SK-N-SH (cell line): Measurements from ENCODE around the gene TTLL12. TPM values are rescaled to one million over a fixed set of nuclear protein-coding genes. Genes with fewer than 3 reads are reported as not detected.

ENCODE experiments used
- CTCF ChIA-PET: fragments of 300-600, 350-600 bp; formaldehyde crosslinking; extraction: SDS; loops from one replicate; lab custom pipeline; 2021; lab: Yijun Ruan, JAX
- POLR2A ChIA-PET: fragments of 350-600 bp; sonication (Branson Sonifier 250); formaldehyde crosslinking; extraction: SDS; loops from one replicate; lab custom pipeline; 2020; ENCODE audit warnings: antibody characterized with exemption, inconsistent platforms; lab: Yijun Ruan, JAX
- DNase-seq: peaks from one replicate; pipeline ENCODE4 v3.0.0; 2012
- H2AFZ ChIP-seq: fragments of 200-600 bp; sonication (generic); 2 replicates; pipeline ENCODE4 v1.8.1; 2016; ENCODE audit warnings: antibody characterized with exemption, mild to moderate bottlenecking, low read depth
- H3F3A ChIP-seq: fragments of 200-600 bp; sonication (generic); replicated peaks from 2 replicates; pipeline ENCODE3; 2016; ENCODE audit warnings: antibody characterized with exemption, mild to moderate bottlenecking; ENCODE audit not compliant: insufficient read depth
- H3K27ac ChIP-seq, 2 experiments: fragments of 200-500 bp in 1 of 2; fragments of 200-600 bp in 1 of 2; sonication (Bioruptor generic) in 1 of 2; sonication (generic), shearing (Covaris generic) in 1 of 2; 2 replicates each; pipeline versions ENCODE4 v1.5.1 to v1.6.1; 2014 to 2016; ENCODE audit warnings: low read depth in 2 of 2, inconsistent platforms in 1 of 2, low read length in 1 of 2, mild to moderate bottlenecking in 1 of 2, mixed read lengths in 1 of 2
- H3K27me3 ChIP-seq: fragments of 200-600 bp; sonication (generic), shearing (Covaris generic); 2 replicates; pipeline ENCODE4 v1.6.1; 2016; ENCODE audit warnings: mixed run types; ENCODE audit not compliant: insufficient read depth
- H3K36me3 ChIP-seq, 2 experiments: fragments of 200-500 bp in 1 of 2; fragments of 200-600 bp in 1 of 2; sonication (Bioruptor generic) in 1 of 2; sonication (generic) in 1 of 2; replicated peaks in 1 of 2; 2 replicates each; pipeline versions ENCODE3 to v1.5.1; 2014 to 2016; ENCODE audit warnings: low read length in 1 of 2, mild to moderate bottlenecking in 1 of 2; ENCODE audit not compliant: insufficient read depth in 2 of 2, control insufficient read depth in 1 of 2
- H3K4me1 ChIP-seq, 2 experiments: fragments of 200-500 bp in 1 of 2; fragments of 200-600 bp in 1 of 2; sonication (Bioruptor generic) in 1 of 2; sonication (generic), shearing (Covaris generic) in 1 of 2; 2 replicates each; pipeline versions ENCODE4 v1.5.1 to v1.6.1; 2014 to 2016; ENCODE audit warnings: low read depth in 1 of 2, low read length in 1 of 2, mixed run types in 1 of 2; ENCODE audit not compliant: insufficient read depth in 2 of 2, control insufficient read depth in 1 of 2
- H3K4me2 ChIP-seq: fragments of 200-600 bp; sonication (generic), shearing (Covaris generic); 2 replicates; pipeline ENCODE4 v1.6.1; 2017; ENCODE audit warnings: mixed run types
- H3K4me3 ChIP-seq, 2 experiments: fragments of 200-500 bp in 1 of 2; fragments of 200-600 bp in 1 of 2; sonication (Bioruptor generic) in 1 of 2; sonication (generic), shearing (Covaris generic) in 1 of 2; 2 replicates each; pipeline versions ENCODE4 v1.5.1 to v1.8.1; 2014 to 2016; ENCODE audit warnings: low read depth in 2 of 2, inconsistent platforms in 1 of 2, low read length in 1 of 2, mild to moderate bottlenecking in 1 of 2, mixed read lengths in 1 of 2, moderate library complexity in 1 of 2
- H3K79me2 ChIP-seq: fragments of 200-600 bp; sonication (generic); 2 replicates; pipeline ENCODE4 v1.8.1; 2017; ENCODE audit warnings: mild to moderate bottlenecking; ENCODE audit not compliant: insufficient read depth
- H3K9ac ChIP-seq: fragments of 200-600 bp; sonication (generic); 2 replicates; pipeline ENCODE4 v1.6.1; 2017; ENCODE audit warnings: mixed run types
- H3K9me2 ChIP-seq: fragments of 200-600 bp; sonication (generic); 2 replicates; pipeline ENCODE4 v1.6.1; 2017; ENCODE audit warnings: mixed run types
- H3K9me3 ChIP-seq: fragments of 200-600 bp; sonication (generic); 2 replicates; pipeline ENCODE4 v1.6.1; 2017; ENCODE audit warnings: mixed run types, mild to moderate bottlenecking, moderate library complexity
- H4K20me1 ChIP-seq: fragments of 200-600 bp; sonication (generic); 2 replicates; pipeline ENCODE4 v1.6.1; 2017; ENCODE audit warnings: mild to moderate bottlenecking, mixed run types; ENCODE audit not compliant: insufficient read depth
- CHD2 ChIP-seq: fragments of 150-350 bp; IDR thresholded peaks from 2 replicates; pipeline ENCODE4 v1.6.1; 2018; ENCODE audit warnings: low read length; ENCODE audit not compliant: partially characterized antibody
- ELF1 ChIP-seq: IDR thresholded peaks from 2 replicates; pipeline ENCODE4 v1.4.0; 2012
- EP300 ChIP-seq, 2 experiments: IDR thresholded peaks; 2 replicates each; pipeline versions ENCODE4 v1.4.0 to v1.6.1; 2012; ENCODE audit warnings: borderline replicate concordance in 1 of 2, low read depth in 1 of 2, low read length in 1 of 2
- FOSL2 ChIP-seq: IDR thresholded peaks from 2 replicates; pipeline ENCODE4 v1.4.0; 2012; ENCODE audit warnings: low read depth, mild to moderate bottlenecking, moderate library complexity, borderline replicate concordance
- FOXM1 ChIP-seq: IDR thresholded peaks from 2 replicates; pipeline ENCODE4 v1.4.0; 2012; ENCODE audit warnings: low read depth, mild to moderate bottlenecking
- GABPA ChIP-seq: IDR thresholded peaks from 2 replicates; pipeline ENCODE4 v1.4.0; 2012; ENCODE audit warnings: low read depth, mild to moderate bottlenecking
- MEF2A ChIP-seq: IDR thresholded peaks from 2 replicates; pipeline ENCODE4 v1.4.0; 2012; ENCODE audit warnings: low read depth, borderline replicate concordance
- MXI1 ChIP-seq: IDR thresholded peaks from 2 replicates; pipeline ENCODE4 v1.6.1; 2012; ENCODE audit warnings: mild to moderate bottlenecking, low read depth, low read length, improper control_type of control experiment
- NRF1 ChIP-seq: IDR thresholded peaks from 2 replicates; pipeline ENCODE4 v1.6.1; 2012; ENCODE audit warnings: low read depth, mild to moderate bottlenecking, low read length
- POLR2AphosphoS5 ChIP-seq: IDR thresholded peaks from 2 replicates; pipeline ENCODE4 v1.6.1; 2012; ENCODE audit warnings: low read depth, low read length
- RAD21 ChIP-seq: IDR thresholded peaks from 2 replicates; pipeline ENCODE4 v1.6.1; 2012; ENCODE audit warnings: mild to moderate bottlenecking, low read length
- RCOR1 ChIP-seq: fragments of 150-350 bp; IDR thresholded peaks from 2 replicates; pipeline ENCODE4 v1.6.1; 2017; ENCODE audit warnings: antibody characterized with exemption, low read length
- RXRA ChIP-seq: IDR thresholded peaks from 2 replicates; pipeline ENCODE4 v1.4.0; 2012; ENCODE audit warnings: low read depth, mild to moderate bottlenecking, borderline replicate concordance
- TAF1 ChIP-seq: IDR thresholded peaks from 2 replicates; pipeline ENCODE4 v1.6.1; 2012; ENCODE audit warnings: low read depth, mild to moderate bottlenecking, low read length, moderate library complexity, borderline replicate concordance
- TEAD4 ChIP-seq: IDR thresholded peaks from 2 replicates; pipeline ENCODE4 v1.4.0; 2012; ENCODE audit warnings: mild to moderate bottlenecking, borderline replicate concordance; ENCODE audit not compliant: insufficient read depth
- YY1 ChIP-seq: IDR thresholded peaks from 2 replicates; pipeline ENCODE4 v1.4.0; 2012; ENCODE audit warnings: low read depth, mild to moderate bottlenecking
- WGBS: methylation state at CpG from one replicate; pipeline ENCODE4 v1.1.6; 2017; ENCODE audit warnings: low lambda C conversion rate; 5-methylcytosine and 5-hydroxymethylcytosine counted together
- polyA plus RNA-seq, 3 experiments: library from polyadenylated mRNA; depleted of rRNA; stranded (reverse); fragments of >200 nt; gene quantifications; 2 replicates each; pipeline ENCODE4 v1.2.3, GENCODE V29; 2012
- TF ChIP-seq, protein P1 (sequence below): IDR thresholded peaks from 2 replicates; pipeline ENCODE4 v1.4.0; 2012; ENCODE audit warnings: low read depth
- TF ChIP-seq, protein P2 (sequence below): IDR thresholded peaks from 2 replicates; pipeline ENCODE4 v1.4.0; 2012; ENCODE audit warnings: low read depth, borderline replicate concordance
- TF ChIP-seq, protein P3 (sequence below): fragments of 200-600 bp; sonication (generic); IDR thresholded peaks from 2 replicates; pipeline ENCODE4 v1.6.1; 2017; ENCODE audit warnings: antibody characterized with exemption, mild to moderate bottlenecking, moderate library complexity
- TF ChIP-seq, protein P4 (sequence below): fragments of 150-350 bp; IDR thresholded peaks from 2 replicates; pipeline ENCODE4 v1.6.1; 2017; ENCODE audit warnings: antibody characterized with exemption, low read length, low read depth, borderline replicate concordance
- TF ChIP-seq, protein P5 (sequence below): IDR thresholded peaks from 2 replicates; pipeline ENCODE4 v1.4.0; 2012; ENCODE audit warnings: low read depth, borderline replicate concordance

The TTLL12 gene
- polyA plus RNA-seq, 1 of the 3 experiments (the other 2 are of a cell fraction): 11.5 TPM

DNA sequence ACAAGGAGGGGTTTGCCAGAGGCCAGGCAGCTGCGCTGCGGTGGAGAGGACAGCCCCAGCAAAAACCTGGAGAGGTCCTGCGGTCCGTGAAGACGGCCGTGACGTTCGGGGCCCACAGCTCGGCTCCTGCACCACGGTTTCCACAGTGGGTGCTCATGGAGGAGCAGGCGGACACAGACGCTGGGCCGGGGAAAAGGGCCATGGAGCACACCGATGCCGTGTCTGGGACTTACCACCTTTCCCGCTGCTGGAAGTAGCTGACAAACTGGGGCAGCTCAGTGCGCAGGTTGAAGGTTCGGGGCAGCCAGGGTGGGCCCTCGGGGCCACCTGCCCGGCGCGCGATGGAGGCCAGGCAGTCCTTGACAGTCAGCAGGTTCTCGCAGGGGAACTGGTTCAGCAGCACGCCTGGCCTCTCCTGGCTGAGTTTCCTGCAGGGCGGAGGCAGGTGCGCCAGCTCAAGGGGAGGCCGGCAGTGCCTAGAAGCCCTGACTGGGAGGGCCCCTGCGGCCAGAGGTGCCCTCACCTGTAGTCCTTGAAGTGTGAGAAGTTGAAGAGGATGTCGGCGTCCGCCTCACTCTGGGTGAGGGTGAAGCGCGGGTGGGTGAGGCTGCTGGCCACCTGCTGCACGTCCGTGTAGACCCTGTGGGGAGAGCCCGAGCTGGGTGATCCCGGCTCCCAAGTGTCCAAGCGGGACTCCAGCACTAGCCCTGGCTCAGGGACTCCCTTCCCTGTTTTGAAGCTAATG is 12.8 kb downstream of the TTLL12 start:
- Histone ChIP-seq H3K4me1 (no peaks in the 10 kb centered on the region), H3F3A (no peaks in the 10 kb centered on the region), H3K79me2 (no peaks in the 10 kb centered on the region), H3K4me2 (no peak overlapping the region), H4K20me1 (no peaks in the 10 kb centered on the region), H3K4me3 (no peak overlapping the region), H3K27ac (no peak overlapping the region), H3K9ac (no peak overlapping the region), H3K9me2 (no peaks in the 10 kb centered on the region), H3K36me3 (peaks cover 0 to 3% of the 10 kb centered on the region in 2 experiments), H2AFZ (no peak overlapping the region), H3K27me3 (no peaks in the 10 kb centered on the region), H3K9me3 (no peaks in the 10 kb centered on the region)
- POLR2A ChIA-PET: no interaction called here
- CTCF ChIA-PET: no interaction called here
- no CpG with 5 or more reads among the region's 39 CpGs for WGBS
- TF ChIP-seq, protein P1, sequence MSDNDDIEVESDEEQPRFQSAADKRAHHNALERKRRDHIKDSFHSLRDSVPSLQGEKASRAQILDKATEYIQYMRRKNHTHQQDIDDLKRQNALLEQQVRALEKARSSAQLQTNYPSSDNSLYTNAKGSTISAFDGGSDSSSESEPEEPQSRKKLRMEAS: no peak
- TF ChIP-seq MXI1 (no peak), FOXM1 (no peak), CHD2 (no peak), RAD21 (no peak), TAF1 (no peak), MEF2A (no peak), ELF1 (no peak), POLR2AphosphoS5 (no peak)
- TF ChIP-seq, protein P2, sequence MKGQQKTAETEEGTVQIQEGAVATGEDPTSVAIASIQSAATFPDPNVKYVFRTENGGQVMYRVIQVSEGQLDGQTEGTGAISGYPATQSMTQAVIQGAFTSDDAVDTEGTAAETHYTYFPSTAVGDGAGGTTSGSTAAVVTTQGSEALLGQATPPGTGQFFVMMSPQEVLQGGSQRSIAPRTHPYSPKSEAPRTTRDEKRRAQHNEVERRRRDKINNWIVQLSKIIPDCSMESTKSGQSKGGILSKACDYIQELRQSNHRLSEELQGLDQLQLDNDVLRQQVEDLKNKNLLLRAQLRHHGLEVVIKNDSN: no peak
- TF ChIP-seq, protein P3, sequence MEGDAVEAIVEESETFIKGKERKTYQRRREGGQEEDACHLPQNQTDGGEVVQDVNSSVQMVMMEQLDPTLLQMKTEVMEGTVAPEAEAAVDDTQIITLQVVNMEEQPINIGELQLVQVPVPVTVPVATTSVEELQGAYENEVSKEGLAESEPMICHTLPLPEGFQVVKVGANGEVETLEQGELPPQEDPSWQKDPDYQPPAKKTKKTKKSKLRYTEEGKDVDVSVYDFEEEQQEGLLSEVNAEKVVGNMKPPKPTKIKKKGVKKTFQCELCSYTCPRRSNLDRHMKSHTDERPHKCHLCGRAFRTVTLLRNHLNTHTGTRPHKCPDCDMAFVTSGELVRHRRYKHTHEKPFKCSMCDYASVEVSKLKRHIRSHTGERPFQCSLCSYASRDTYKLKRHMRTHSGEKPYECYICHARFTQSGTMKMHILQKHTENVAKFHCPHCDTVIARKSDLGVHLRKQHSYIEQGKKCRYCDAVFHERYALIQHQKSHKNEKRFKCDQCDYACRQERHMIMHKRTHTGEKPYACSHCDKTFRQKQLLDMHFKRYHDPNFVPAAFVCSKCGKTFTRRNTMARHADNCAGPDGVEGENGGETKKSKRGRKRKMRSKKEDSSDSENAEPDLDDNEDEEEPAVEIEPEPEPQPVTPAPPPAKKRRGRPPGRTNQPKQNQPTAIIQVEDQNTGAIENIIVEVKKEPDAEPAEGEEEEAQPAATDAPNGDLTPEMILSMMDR: no peak
- TF ChIP-seq, protein P4, sequence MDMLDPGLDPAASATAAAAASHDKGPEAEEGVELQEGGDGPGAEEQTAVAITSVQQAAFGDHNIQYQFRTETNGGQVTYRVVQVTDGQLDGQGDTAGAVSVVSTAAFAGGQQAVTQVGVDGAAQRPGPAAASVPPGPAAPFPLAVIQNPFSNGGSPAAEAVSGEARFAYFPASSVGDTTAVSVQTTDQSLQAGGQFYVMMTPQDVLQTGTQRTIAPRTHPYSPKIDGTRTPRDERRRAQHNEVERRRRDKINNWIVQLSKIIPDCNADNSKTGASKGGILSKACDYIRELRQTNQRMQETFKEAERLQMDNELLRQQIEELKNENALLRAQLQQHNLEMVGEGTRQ: no peak
- no peak for DNase-seq

DNA sequence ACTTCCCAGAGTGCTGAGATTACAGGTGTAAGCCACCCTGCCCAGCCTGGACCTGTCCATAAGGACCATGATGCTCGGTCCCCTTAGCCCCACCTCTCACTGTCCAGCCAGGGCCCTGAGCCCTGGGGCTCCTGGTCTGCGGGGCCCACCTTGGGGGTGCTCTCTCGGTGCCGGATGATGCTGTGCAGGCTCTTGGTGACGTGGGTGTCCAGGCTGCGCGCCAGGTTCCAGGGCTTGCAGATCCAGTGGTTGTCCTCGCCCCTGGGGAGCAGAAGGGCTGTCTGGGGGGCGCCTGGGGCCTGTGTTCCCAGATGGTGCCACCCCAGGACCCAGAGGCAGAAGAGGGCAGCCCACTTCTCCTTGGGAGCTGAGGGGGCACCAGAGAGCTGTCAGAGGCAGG is 13.4 kb downstream of the TTLL12 start:
- DNase-seq: no peak
- TF ChIP-seq YY1 (no peak), RXRA (no peak), TEAD4 (no peak), ELF1 (no peak), RCOR1 (no peak), FOSL2 (no peak), GABPA (no peak), EP300 (IDR thresholded peaks at IDR 0.05; ENCODE audit: borderline replicate concordance in 1 of 2, low read depth in 1 of 2, low read length in 1 of 2) (no peak), NRF1 (no peak)
- TF ChIP-seq, protein P2: no peak
- TF ChIP-seq, protein P5, sequence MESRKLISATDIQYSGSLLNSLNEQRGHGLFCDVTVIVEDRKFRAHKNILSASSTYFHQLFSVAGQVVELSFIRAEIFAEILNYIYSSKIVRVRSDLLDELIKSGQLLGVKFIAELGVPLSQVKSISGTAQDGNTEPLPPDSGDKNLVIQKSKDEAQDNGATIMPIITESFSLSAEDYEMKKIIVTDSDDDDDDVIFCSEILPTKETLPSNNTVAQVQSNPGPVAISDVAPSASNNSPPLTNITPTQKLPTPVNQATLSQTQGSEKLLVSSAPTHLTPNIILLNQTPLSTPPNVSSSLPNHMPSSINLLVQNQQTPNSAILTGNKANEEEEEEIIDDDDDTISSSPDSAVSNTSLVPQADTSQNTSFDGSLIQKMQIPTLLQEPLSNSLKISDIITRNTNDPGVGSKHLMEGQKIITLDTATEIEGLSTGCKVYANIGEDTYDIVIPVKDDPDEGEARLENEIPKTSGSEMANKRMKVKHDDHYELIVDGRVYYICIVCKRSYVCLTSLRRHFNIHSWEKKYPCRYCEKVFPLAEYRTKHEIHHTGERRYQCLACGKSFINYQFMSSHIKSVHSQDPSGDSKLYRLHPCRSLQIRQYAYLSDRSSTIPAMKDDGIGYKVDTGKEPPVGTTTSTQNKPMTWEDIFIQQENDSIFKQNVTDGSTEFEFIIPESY: no peak
- TF ChIP-seq, protein P1: no peak

More for the DNA sequence above, 13.4 kb downstream of the TTLL12 start:
- no peak overlapping the region for H2AFZ ChIP-seq
- ChIA-PET POLR2A (no interaction called here), CTCF (no interaction called here)
- H3K36me3 ChIP-seq: peaks cover 0 to 3% of the 10 kb centered on the region in 2 experiments
- H3K4me2 ChIP-seq: no peak overlapping the region
- H3K9me2 ChIP-seq: no peaks in the 10 kb centered on the region
- no peaks in the 10 kb centered on the region for H3K79me2 ChIP-seq
- no peaks in the 10 kb centered on the region for H3K9me3 ChIP-seq
- no peak overlapping the region for H3K9ac ChIP-seq
- H3F3A ChIP-seq: no peaks in the 10 kb centered on the region
- H3K27me3 ChIP-seq: no peaks in the 10 kb centered on the region
- H3K4me3 ChIP-seq: no peak overlapping the region
- no peaks in the 10 kb centered on the region; a peak in 1 of 4 replicates for H3K4me1 ChIP-seq
- no peaks in the 10 kb centered on the region for H4K20me1 ChIP-seq
- no CpG with 5 or more reads among the region's 9 CpGs for WGBS
- no peak overlapping the region for H3K27ac ChIP-seq
